Measurements from ENCODE around the gene ZNF334. TPM values are rescaled to one million over a fixed set of nuclear protein-coding genes. Genes with fewer than 3 reads are reported as not detected.

The ZNF334 gene
- total RNA-seq, 1 donor from 2014 or later: 19.7 TPM

DNA sequence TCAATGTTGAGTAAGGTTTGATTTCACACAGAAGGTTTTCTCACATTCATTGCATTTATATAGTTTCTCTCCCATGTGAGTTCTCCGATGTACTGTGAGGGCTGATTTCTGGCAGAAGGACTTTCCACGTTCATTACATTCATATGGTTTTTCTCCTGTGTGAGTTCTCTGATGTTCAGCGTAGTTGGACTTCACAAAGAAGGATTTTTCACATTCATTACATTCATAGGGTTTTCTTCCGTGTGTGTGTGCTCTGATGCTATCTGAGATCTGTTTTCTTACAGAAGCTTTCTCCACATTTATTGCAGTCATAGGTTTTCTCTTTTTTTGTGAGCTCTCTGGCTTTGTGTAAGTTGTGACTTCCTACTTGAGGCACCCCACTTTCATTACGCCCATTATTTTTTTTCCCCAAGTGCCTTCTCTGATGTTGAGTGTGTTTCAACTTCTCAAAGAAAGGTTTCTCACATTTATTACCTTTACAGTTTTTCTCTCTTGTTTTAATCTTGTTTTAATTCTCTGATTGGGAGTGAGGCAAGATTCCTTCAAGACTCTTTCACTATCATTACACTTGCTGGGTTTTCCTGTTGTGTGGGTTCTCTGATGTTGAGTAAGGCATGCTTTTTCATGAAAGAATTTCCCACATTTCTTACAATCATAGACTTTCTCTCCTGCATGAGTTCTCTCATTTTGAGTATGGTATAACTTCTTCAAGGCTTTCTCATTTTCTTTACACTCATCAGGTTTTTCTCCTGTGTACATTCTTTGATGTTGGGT, 56.9 kb downstream of the ZNF334 start:
- DNase-seq (ENCODE audit: extremely low spot score, unreplicated experiment): no peak
- Mint-ChIP-seq H3K9me3 (peaks cover 15% of the 10 kb centered on the region), H3K27me3 (no peaks in the 10 kb centered on the region), H3K36me3 (peaks cover 13% of the 10 kb centered on the region), H3K4me1 (ENCODE audit: unreplicated experiment) (no peaks in the 10 kb centered on the region), H3K27ac (no peak overlapping the region), H3K4me3 (no peak overlapping the region)
- TF ChIP-seq, protein P1, sequence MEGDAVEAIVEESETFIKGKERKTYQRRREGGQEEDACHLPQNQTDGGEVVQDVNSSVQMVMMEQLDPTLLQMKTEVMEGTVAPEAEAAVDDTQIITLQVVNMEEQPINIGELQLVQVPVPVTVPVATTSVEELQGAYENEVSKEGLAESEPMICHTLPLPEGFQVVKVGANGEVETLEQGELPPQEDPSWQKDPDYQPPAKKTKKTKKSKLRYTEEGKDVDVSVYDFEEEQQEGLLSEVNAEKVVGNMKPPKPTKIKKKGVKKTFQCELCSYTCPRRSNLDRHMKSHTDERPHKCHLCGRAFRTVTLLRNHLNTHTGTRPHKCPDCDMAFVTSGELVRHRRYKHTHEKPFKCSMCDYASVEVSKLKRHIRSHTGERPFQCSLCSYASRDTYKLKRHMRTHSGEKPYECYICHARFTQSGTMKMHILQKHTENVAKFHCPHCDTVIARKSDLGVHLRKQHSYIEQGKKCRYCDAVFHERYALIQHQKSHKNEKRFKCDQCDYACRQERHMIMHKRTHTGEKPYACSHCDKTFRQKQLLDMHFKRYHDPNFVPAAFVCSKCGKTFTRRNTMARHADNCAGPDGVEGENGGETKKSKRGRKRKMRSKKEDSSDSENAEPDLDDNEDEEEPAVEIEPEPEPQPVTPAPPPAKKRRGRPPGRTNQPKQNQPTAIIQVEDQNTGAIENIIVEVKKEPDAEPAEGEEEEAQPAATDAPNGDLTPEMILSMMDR (conservative IDR thresholded peaks at IDR 0.05): no peak

DNA sequence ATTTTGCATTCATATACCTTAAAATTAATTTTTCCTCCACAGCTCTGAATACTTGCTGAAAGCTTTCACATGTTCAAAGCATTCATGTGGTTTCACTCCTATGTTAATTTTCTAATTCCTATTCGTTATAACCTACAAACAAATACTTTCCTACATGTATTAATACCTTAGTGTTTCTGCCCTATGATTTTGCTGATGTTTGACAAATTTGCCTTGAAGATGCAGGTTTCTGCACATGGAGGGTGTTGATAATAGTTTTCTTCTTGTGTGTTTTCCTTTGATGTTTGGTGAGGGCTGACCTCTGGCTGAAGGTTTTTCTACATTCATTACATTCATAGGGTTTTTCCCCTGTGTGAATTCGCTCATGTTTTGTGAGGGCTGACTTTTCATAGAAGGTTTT, 57.6 kb downstream of the ZNF334 start:
- TF ChIP-seq, protein P1 (conservative IDR thresholded peaks at IDR 0.05): no peak
- Mint-ChIP-seq H3K36me3 (peaks cover 13% of the 10 kb centered on the region), H3K4me3 (no peak overlapping the region), H3K27ac (no peak overlapping the region), H3K9me3 (peaks cover 15% of the 10 kb centered on the region), H3K4me1 (ENCODE audit: unreplicated experiment) (no peaks in the 10 kb centered on the region), H3K27me3 (no peaks in the 10 kb centered on the region)
- no peak for DNase-seq (ENCODE audit: extremely low spot score, unreplicated experiment)

Other genes starting within 250 kb of the ZNF334 start
- 1.3 and 1.8 TPM in 2 replicates for gene CDH22, start 205.1 kb downstream of the ZNF334 start, total RNA-seq (ENCODE audit: low replicate concordance)
- gene ELMO2, start 106.9 kb downstream of the ZNF334 start, total RNA-seq (ENCODE audit: low replicate concordance): 35.1 and 49.1 TPM in 2 replicates
- not detected in 2 replicates for gene OCSTAMP, start 37.1 kb upstream of the ZNF334 start, total RNA-seq (ENCODE audit: low replicate concordance)
- 3.2 and 7.9 TPM in 2 replicates for gene SLC13A3, start 137.9 kb upstream of the ZNF334 start, total RNA-seq (ENCODE audit: low replicate concordance)
- gene TP53RK, start 175.9 kb upstream of the ZNF334 start, total RNA-seq (ENCODE audit: low replicate concordance): 11.4 and 13.6 TPM in 2 replicates
- 12.3 and 15.8 TPM in 2 replicates for gene SLC2A10, start 196.1 kb upstream of the ZNF334 start, total RNA-seq (ENCODE audit: low replicate concordance)

Measured in type B pancreatic cell (in vitro differentiated cells).